Stimulated activated CD4-positive, alpha-beta T cell treated with anti-CD3 and anti-CD28 coated beads, Interleukin-2, amount 100 ng/mL, for 48 hours (primary cell): Measurements from ENCODE around the gene PCBD1.
"Not testable (repeated sequence)": the region's sequence is repeated elsewhere in the genome, so short reads cannot be mapped to it uniquely, and the experiment has no call there.

Experiments
- DNase-seq, 2 donors: peaks; one replicate each; pipeline ENCODE4 v3.0.0-alpha.2; 2020

The PCBD1 gene

GRCh38 chr10:70861495-70862197 is 26.7 kb downstream of the PCBD1 start:
- not testable (repeated sequence) for DNase-seq

- no peak for DNase-seq
These were observed 29.6 kb downstream of the PCBD1 start for GRCh38 chr10:70858759-70859158.

GRCh38 chr10:70856454-70856853 is 31.9 kb downstream of the PCBD1 start:
- DNase-seq: no peak

- no peak for DNase-seq
These were observed 34.9 kb downstream of the PCBD1 start for GRCh38 chr10:70853457-70853856.

GRCh38 chr10:70853038-70853437 is 35.3 kb downstream of the PCBD1 start:
- DNase-seq: no peak

- no peak for DNase-seq
These were observed 36.5 kb downstream of the PCBD1 start for GRCh38 chr10:70851597-70852475.

- no peak for DNase-seq
These were observed 38.3 kb downstream of the PCBD1 start for GRCh38 chr10:70850097-70850496.

GRCh38 chr10:70849582-70850016 is 38.8 kb downstream of the PCBD1 start:
- no peak for DNase-seq

- DNase-seq: no peak
These were observed 40.6 kb downstream of the PCBD1 start for GRCh38 chr10:70847659-70848360.

GRCh38 chr10:70846795-70847194 is 41.6 kb downstream of the PCBD1 start:
- DNase-seq: no peak

GRCh38 chr10:70845816-70846215 is 42.5 kb downstream of the PCBD1 start:
- no peak for DNase-seq

- DNase-seq: no peak
These were observed 43.1 kb downstream of the PCBD1 start for GRCh38 chr10:70845256-70845655.

GRCh38 chr10:70843776-70844489 is 44.4 kb downstream of the PCBD1 start:
- no peak for DNase-seq

GRCh38 chr10:70843333-70843732 is 45.0 kb downstream of the PCBD1 start:
- DNase-seq: no peak

GRCh38 chr10:70840836-70841235 is 47.5 kb downstream of the PCBD1 start:
- no peak for DNase-seq

- no peak for DNase-seq
These were observed 50.0 kb downstream of the PCBD1 start for GRCh38 chr10:70838270-70838805.

GRCh38 chr10:70837660-70838059 is 50.7 kb downstream of the PCBD1 start:
- DNase-seq: no peak

GRCh38 chr10:70836319-70836718 is 52.0 kb downstream of the PCBD1 start:
- no peak for DNase-seq

- no peak for DNase-seq
These were observed 53.8 kb downstream of the PCBD1 start for GRCh38 chr10:70834441-70835151.

- no peak for DNase-seq
These were observed 54.3 kb downstream of the PCBD1 start for GRCh38 chr10:70834021-70834420.

GRCh38 chr10:70833601-70834000 is 54.8 kb downstream of the PCBD1 start:
- DNase-seq: no peak
